GM12891 (cell line): ENCODE results near the gene TCEAL3. TPM values are rescaled to one million over a fixed set of nuclear protein-coding genes. Genes with fewer than 3 reads are reported as not detected.

Experiments used
- DNase-seq: peaks from one replicate; pipeline ENCODE4 v3.0.0; 2011; ENCODE audit warnings: low spot score; ENCODE audit not compliant: insufficient read length
- FAIRE-seq: peaks from 2 replicates; lab custom pipeline; 2011; peaks lifted over from hg19 to GRCh38; lab: Jason Lieb, UNC
- PAX5 ChIP-seq: IDR thresholded peaks from 2 replicates; pipeline ENCODE4 v1.6.1; 2011; ENCODE audit warnings: low read length, moderate library complexity, mild to moderate bottlenecking; ENCODE audit not compliant: insufficient read depth, severe bottlenecking
- POLR2A ChIP-seq: IDR thresholded peaks from 2 replicates; pipeline ENCODE4 v1.6.1; 2011; ENCODE audit warnings: low read depth, low read length, control low read depth
- POLR2AphosphoS5 ChIP-seq: IDR thresholded peaks from 2 replicates; pipeline ENCODE4 v1.6.1; 2011; ENCODE audit warnings: low read depth, low read length, control low read depth
- POU2F2 ChIP-seq: IDR thresholded peaks from 2 replicates; pipeline ENCODE4 v1.6.1; 2011; ENCODE audit warnings: low read depth, mild to moderate bottlenecking, control low read depth, low read length, moderate library complexity
- SPI1 ChIP-seq: IDR thresholded peaks from 2 replicates; pipeline ENCODE4 v1.6.1; 2011; ENCODE audit warnings: low read depth, low read length, control low read depth
- TAF1 ChIP-seq: IDR thresholded peaks from 2 replicates; pipeline ENCODE4 v1.6.1; 2011; ENCODE audit warnings: low read depth, low read length, control low read depth
- polyA plus RNA-seq: library from polyadenylated mRNA; unstranded; fragments of >200 nt; gene quantifications from one replicate; pipeline ENCODE4 v1.2.1, GENCODE V29; 2012; ENCODE audit warnings: low read depth, missing spikeins, inconsistent platforms; ENCODE audit not compliant: missing spikeins

Gene TCEAL3, protein sequence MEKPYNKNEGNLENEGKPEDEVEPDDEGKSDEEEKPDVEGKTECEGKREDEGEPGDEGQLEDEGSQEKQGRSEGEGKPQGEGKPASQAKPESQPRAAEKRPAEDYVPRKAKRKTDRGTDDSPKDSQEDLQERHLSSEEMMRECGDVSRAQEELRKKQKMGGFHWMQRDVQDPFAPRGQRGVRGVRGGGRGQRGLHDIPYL
- 15.3 TPM for polyA plus RNA-seq

GRCh38 chrX:103607364-103608305, at the start of gene TCEAL3:
Gene TCEAL3 (plus strand): TSS chrX:103607963. CDS start chrX:103609065, 1,102 bp downstream.
- DNase-seq (no peak), FAIRE-seq (peak; percentile 52)
- TF ChIP-seq POLR2A (no peak), POU2F2 (no peak), POLR2AphosphoS5 (no peak), SPI1 (no peak), TAF1 (no peak), PAX5 (no peak)

- DNase-seq (no peak), FAIRE-seq (peak; percentile 50)
- TF ChIP-seq POLR2A (no peak), SPI1 (no peak), TAF1 (no peak), POLR2AphosphoS5 (no peak), POU2F2 (no peak), PAX5 (no peak)
Observed at GRCh38 chrX:103560256-103560655, 47.5 kb upstream of the TCEAL3 start.

- no peak for FAIRE-seq
- no peak for DNase-seq
- TF ChIP-seq PAX5, result no peak
- no peak for TF ChIP-seq POLR2A
Observed at GRCh38 chrX:103562801-103563200, 45.0 kb upstream of the TCEAL3 start.

- no peak for TF ChIP-seq POU2F2
- TF ChIP-seq POLR2A, result no peak
- peak; percentile 49 for TF ChIP-seq SPI1
- no peak for TF ChIP-seq PAX5
- no peak for TF ChIP-seq POLR2AphosphoS5
- FAIRE-seq, result peak; percentile 85
- DNase-seq, result no peak
Observed at GRCh38 chrX:103565197-103565596, 42.6 kb upstream of the TCEAL3 start.

DNA sequence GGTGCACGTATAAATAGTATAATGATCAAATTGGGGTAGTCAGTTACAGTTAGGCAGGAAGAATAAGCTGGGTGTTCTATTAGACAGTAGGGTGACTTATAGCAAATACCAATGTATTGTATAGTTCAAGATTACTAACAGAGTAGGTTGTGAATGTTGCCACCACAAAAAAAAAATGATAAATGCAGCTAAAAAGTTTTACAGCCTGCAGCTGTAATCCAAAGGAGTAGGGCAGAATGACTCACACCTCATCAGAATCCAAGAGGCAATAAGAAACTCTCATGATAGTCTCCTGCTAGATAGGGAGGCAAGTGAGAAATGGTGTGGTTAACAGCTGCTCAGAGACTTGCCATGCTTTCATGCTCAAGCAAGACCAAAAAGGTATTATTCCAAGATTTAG, 42.0 kb upstream of the TCEAL3 start:
- TF ChIP-seq PAX5, result no peak
- no peak for TF ChIP-seq POLR2AphosphoS5
- no peak for TF ChIP-seq POLR2A
- TF ChIP-seq TAF1, result no peak
- no peak for TF ChIP-seq SPI1
- no peak for TF ChIP-seq POU2F2
- FAIRE-seq (peak; percentile 69), DNase-seq (no peak)

DNA sequence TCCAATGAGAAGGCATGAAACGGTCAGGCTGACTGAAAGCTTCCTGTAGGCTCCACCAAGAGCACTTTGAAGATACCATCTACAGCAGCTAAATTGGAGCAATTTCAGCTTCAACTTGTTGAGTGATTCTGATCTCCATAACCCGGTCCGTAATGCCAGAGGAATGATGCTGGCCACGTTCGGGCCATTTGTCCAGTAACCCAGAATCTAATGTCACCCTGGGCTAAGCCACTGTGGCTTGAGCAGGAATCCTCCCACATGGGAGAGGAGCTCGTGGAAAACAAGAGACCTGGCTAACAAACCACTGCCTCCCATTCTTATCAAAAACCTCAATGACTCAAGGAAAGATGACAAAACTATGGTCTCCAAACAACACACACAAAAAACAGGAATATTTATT, 36.6 kb upstream of the TCEAL3 start:
- no peak for DNase-seq
- FAIRE-seq, result no peak
- TF ChIP-seq PAX5 (no peak), POLR2AphosphoS5 (no peak), SPI1 (no peak), POLR2A (no peak), POU2F2 (no peak), TAF1 (no peak)

DNA sequence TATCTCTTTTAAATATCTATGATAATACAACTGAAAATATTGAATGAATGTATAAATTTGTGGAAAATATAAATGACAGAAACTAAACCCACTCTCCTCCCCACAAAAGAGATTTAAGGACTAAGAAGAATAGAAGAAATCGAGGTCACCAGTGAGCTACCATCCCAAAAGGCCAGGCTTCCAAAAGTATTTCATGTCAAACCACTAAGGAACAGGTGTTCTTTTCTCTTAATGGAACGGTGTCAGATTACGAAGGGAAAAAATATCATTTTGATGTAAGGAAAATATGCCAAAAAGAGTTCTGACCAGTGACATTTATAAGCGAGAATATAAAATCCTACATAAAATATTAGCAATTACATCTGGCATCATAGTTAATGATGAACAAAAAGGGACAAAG, 36.0 kb upstream of the TCEAL3 start:
- no peak for TF ChIP-seq PAX5
- no peak for TF ChIP-seq TAF1
- no peak for TF ChIP-seq SPI1
- no peak for TF ChIP-seq POLR2A
- TF ChIP-seq POU2F2, result no peak
- no peak for TF ChIP-seq POLR2AphosphoS5
- DNase-seq (no peak), FAIRE-seq (no peak)

DNA sequence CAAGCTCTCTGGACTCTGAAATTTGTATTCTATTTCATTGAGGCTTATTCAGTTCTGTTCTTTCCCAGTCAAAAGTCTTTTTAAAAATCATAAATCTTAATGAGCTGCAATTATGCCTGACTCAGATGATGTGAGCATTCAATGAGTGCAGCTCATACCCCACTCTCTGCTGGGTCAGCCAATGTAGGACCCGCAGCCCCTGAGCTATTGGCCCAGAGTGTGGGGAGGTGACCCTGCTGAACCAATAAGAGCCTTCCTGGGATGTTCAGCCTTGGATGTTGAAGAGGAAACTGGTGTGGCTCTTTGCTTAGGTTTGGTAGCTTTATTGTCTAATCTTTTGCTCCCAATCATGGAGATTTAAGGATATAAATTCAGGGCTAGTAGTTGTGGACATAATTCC, 34.6 kb upstream of the TCEAL3 start:
- FAIRE-seq, result no peak
- no peak for DNase-seq
- TF ChIP-seq POLR2AphosphoS5 (no peak), PAX5 (no peak), SPI1 (no peak), POU2F2 (no peak), TAF1 (no peak), POLR2A (no peak)

GRCh38 chrX:103584596-103584995, 23.2 kb upstream of the TCEAL3 start:
- DNase-seq, result no peak
- TF ChIP-seq TAF1 (no peak), SPI1 (no peak)
- no peak for FAIRE-seq
